ENCODE data around the gene HMX3.
A peak's percentile ranks its signal among the peaks of the same experiment; 100 is the strongest.

HMX3 gene

DNA sequence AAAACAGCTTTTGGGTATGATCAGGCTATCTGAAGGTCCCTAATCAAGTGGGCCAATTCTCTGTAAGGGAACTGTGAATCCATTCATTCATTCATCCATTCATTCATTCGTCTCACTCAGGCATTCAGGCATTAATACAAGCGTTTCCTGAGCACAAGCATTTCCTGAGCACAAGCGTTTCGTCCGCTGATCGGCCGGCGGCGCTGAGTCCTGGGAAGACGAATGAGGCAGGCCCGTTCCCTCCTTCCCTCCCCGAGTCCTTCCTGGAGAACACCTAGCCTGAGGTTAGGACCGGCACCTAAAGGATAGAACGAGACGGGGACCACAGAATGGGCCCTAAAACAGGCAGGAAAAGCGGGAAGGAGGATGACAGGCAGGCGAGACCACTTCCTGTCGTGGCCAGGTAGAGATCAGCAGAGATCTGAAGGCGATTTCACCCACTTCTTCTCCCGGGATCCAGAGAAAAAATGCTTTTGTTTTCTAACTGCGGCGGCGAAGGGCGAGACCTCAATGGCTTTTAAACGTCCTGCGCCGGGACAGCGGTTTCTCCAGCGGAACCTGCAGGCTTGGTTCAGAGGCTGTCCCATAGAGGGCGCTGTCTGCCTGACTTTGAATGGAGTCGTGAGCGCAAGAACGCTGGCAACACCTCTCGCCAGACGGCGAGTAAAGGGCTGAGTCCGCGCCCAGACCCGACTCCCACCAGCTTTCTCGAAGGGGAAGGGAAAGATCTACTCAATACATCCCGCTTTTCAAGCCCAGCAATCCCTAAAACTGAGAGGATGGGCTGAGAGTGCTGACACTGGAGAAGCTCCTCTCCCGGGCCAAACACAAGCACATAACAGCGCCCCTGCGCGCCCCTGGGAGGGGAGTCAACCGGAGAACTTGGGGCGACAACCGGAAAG is 2.9 kb upstream of the HMX3 start:
- peak; percentile 80 to 95 (median 88) for DNase-seq
- intact Hi-C loops (cut with DNase I) = loop anchor here (5.0 kb wide), 2 partner anchors 249 to 429 kb away; no protein-coding TSS in a partner anchor

DNA sequence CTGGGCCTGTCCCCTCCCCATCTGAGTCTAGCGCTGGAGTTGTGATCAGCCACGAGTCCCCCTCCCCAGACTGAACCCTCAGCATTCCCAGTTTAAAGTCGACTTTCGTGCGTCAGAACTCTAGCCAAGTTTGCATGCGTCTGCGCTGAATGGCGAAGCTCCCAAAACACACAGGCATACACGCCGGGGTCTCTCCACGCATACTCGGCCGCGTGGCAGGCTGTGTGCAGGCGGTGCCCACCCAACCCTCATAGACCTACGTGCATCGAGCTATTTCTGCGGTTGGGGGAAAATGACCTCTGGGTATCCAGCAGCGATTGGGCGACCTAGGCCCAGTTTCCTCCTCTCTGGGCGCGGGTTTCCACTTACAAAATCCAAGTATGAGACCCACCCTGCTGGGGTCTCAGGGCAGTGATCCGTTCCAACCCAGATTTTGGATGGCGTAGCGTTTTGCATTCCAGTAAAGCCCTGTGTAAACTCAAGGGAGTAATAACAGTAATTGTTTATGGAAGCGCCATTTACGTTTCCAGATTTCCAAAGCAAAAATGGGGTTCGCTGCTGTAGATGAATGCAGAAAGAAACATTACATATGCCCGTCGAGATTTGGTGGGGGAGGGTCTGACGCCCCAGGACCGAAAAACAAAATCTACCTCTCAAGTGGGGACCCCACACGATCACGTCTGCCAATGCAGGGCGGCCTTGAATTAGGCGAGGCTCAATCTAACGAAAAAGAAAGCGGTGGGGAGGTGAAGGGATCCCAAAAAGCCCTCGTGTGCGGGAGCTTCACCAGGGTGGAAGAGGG is 2.0 kb upstream of the HMX3 start:
- intact Hi-C loops (cut with DNase I) = loop anchor here (5.0 kb wide), 2 partner anchors 249 to 429 kb away; no protein-coding TSS in a partner anchor
- DNase-seq = no peak

DNA sequence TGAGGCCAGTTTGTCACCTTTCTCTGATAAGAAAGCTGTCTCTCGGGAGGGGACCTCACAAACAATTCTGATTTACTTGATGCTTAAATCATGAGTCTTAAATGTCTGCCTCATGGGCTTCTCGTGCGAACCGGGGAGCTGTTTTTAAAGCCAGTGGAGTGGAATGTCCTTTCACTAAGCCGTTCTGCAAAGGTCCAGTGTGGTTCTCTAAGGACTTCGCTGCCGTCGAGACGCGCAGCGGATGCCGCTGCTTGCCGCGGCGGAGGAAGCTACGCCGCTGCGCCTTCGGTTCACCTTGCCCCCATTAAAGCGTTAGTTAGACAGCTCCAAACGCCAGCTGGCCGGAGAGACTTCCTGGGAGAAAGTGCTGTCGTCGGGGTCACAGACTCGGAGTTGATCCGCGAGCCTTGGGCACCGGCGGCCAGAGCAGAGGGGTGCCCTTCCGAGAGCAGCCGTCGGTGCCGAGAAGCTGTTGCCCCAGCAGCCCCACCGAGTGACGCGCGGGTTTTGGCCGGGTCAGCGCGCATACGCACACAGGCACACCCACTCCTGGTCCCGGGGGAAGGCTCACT is 1.3 kb upstream of the HMX3 start:
- DNase-seq = peak in 1 of 42 donors; percentile 5
- intact Hi-C loops (cut with DNase I) = loop anchor here (5.0 kb wide), 2 partner anchors 248 to 428 kb away; no protein-coding TSS in a partner anchor

DNA sequence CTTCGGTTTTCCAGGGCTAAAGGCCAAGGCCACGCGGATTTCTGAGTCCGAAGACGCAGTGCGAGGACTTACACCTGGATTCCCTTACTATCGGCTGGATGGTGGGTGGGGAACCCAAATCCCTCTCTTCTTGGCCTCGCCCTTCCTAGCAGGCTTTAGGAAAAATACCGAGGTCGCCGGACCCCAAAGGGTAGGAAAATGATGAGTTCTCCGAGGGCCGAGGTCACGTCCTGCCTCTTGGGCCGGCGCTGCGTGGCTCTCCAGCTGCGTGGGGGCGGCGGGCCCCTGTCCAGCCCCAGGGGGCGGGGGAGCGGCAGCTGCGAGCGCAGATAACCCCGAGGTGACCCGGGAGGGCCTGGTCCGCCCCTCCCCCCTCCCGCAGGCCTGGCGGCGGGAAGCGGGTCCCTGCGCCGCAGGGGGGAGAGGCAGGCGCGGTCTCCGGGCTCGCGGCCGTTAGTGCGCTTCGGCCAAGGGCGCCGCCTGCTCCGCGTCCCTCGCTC is 805 bp upstream of the HMX3 start:
- no peak for DNase-seq
- intact Hi-C loops (cut with DNase I) = loop anchor here (5.0 kb wide), 2 partner anchors 247 to 427 kb away; no protein-coding TSS in a partner anchor

DNA sequence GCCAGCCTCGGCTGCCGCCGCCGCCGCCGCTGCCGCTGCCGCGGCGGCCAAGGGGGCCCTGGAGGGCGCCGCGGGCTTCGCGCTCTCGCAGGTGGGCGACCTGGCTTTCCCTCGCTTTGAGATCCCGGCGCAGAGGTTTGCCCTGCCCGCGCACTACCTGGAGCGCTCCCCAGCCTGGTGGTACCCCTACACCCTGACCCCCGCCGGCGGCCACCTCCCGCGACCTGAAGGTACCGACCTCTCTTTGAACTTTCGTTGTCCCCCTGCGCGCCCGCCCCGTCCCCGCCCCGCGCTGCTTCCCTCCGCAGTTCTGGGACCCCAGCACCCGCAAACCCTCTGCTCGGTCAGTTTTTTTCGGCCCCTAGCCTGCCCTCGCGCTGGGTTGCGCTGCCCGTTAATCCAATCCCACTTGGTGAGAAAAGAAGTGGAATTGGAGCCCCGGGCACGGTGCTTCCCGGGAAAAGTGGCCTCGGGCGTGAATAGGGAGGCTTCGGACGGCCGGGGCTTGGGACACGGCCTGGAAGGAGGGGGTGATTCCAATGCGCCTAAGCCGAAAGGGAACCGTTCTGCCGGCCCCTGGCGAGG is 543 bp downstream of the HMX3 start:
- DNase-seq = no peak
- intact Hi-C loops (cut with DNase I) = no loop called here

DNA sequence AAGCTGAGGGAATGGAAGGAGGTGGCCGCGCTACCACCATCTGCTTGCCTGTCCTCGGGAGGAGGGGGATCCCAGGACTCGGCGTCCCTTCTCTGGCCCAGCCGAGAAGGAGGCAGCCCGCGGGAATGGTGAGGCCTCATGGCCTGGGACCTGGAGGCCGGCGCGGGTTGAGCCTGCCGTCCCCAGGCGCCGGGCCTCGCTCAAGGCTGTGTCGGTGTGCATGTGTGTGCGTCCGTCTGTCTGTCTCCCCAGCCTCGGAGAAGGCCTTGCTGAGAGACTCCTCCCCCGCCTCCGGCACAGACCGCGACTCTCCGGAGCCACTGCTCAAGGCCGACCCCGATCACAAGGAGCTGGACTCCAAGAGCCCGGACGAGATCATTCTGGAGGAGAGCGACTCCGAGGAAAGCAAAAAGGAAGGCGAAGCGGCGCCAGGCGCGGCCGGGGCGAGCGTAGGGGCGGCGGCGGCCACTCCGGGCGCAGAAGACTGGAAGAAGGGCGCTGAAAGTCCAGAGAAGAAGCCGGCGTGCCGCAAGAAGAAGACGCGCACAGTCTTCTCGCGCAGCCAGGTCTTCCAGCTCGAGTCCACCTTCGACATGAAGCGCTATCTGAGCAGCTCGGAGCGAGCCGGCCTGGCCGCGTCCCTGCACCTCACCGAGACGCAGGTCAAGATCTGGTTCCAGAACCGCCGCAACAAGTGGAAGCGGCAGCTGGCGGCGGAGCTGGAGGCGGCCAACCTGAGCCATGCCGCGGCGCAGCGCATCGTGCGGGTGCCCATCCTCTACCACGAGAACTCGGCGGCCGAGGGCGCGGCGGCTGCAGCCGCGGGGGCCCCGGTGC is 1.3 kb downstream of the HMX3 start:
- no peak for DNase-seq
- intact Hi-C loops (cut with DNase I) = no loop called here

DNA sequence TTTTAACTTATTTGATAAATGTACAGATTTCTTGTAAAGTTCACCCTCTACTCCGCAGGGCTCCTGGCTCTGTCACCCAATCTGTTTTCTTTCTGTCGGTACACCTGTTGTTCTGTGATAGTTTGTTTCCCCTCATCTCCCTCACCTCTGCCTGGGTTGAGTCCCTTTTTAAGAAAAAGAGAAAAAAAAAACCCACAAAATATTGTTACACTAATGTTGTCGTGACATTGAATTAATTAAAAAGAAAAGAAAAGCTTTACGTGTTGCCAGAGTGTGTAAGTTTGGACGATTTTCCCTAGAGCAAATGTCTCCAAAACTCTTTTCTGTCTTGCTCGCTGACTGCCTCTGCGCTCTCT is 3.4 kb downstream of the HMX3 start:
- DNase-seq = no peak
- intact Hi-C loops (cut with DNase I) = no loop called here

DNA sequence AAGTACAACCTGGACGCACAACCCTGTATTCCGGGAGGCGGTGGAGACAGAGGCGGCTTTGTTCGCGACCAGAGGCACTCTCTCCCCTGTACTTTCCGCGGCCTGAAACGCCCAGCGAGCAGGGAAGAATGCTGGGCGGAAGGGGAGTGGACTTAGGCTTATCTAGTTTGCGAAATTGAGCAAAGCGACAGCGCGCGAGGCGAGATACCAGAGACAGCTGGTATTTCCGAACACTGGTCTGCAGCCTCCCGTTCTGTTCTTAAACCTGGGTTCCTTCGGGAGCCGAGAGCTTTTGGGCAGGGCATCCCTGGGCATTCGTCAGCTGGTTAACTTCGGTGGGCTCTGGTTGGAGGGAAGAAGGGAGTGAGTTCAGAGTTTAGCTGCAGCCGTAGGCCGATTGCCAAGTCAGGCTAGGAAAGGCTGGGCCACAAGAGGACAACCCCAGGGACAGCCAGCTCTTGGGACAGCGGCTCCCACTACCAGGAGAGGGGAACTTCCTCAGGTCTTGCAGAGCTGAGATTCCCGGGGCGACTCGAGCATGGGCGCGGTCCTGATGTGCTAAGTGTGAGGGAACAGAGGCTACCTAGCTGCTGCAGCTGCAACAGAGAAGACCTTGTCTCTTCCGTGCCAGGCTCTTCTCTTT is 3.9 kb downstream of the HMX3 start:
- intact Hi-C loops (cut with DNase I) = no loop called here
- no peak for DNase-seq

DNA sequence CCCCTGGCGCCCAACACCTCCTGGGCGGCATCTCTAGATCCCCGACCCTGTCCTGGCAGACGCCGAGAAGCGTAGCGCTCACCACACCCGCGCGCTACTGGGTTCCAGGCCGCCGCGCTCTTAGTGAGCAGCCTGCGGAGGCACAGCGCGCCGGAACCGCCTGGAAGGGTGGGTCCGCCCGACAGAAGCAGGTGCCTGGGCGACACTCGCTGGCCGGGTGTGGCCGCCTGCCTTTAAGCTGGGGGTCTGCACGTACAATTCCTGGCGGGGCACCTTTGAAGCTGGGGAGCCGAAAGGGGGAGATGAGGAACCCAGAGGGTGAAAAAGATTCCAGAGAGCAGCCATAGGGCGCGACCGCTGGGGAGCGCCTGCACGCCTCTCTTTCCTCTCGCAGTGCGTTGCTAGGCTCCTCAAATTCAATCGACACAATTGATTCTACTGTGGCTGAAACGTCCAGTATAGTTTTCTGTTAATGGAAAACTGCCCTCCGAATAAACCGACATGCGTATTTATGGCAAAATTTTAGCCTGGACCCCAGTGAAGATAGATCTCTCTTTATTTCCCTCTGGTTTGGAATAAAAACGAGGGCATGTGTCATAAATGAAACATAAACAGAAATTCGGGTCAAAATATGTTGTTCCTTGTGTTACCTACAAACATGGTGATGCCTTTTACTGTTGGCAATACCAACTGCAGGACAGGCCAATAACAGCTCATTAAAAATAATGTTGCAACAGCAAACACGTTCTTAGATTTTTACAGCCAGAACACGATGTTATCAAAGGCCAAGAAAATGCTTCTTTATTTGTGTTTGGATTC is 4.6 kb downstream of the HMX3 start:
- intact Hi-C loops (cut with DNase I) = no loop called here
- no peak for DNase-seq

DNA sequence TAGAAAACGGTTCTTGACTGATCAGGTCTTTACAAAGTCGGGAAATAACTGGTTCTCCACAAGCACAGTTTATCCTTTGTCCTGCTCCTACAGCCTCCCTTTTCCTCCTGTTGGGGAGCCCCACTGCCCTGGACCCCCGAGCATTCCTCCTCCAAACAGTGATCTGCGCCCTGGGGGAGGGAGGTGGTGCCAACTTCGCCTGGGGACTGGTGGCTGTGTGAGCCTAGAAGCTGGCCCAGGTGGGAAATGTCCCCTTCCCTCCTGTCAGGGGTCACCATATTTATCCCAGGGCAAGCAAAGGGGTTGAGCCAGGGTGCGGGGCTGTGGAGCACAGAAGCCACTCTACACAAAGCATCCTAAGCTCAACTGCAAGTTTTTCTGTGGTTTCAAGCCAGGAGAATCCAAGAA is 5.2 kb downstream of the HMX3 start:
- intact Hi-C loops (cut with DNase I) = no loop called here

DNA sequence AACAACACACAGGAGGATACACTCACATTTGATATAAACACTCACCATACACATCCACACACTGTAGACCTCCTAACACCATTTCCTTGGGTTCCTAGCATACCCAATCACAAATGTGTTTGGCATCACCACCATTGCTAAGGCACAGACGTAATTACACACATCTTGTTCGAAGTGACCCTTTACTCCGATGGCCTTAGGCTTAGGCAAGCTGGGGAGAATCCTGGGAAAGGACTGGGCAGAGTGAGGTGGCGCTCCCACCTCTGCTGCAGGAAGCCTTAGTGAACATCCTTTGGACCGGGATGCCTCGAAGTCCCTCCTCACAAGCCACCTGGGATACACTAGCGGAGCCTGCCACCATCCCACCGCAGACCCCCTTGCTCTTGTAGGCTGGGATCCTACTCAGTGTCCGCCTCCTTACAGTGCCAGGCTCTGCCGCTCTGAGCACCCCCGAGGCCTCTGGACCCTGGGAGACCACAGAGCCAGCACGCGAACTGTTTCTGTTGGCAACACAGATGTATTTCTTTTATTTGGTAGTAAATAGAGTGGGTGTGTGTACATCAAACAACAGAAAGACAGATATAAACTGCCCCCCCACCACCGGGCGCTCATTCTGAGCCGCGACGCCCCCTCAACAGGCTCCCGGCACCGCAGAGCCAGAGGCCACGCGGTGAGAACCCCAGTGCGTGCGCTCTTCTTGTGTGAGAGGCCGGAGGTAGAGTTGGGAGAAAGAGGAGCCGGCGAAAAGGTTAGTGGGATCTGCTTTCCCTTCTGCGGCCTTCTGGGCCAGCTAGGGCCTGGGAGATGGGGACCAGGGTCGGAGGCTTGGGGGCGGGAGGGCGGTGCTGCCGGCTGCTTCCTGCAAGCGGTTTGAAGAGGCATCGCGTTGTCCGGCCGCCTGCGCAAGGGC is 6.3 kb downstream of the HMX3 start:
- no peak for DNase-seq
- intact Hi-C loops (cut with DNase I) = no loop called here

More for the DNA sequence above, 5.2 kb downstream of the HMX3 start:
- no peak for DNase-seq

DNA sequence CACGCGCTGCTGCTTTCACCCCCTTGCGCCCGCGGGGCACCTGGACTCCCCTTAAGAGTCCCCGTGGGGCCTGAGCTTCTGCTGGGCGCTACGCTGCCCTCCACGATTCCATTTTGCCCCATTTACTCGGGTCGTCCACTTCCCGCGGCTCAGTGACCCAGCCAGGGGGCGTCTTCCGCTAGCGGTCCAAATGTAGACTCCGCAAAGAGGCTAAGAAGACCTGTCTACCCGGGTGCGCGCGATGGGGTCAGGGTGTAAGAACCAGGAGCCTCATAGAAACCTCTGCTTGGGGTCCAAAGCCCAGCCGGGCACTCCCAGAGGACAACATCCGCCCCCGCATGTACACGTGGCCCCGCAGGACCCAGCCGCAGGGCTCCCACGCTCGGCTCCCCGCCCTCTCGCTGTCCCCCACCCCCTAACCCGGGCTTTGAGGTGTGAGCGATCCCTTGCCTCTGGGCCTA is 7.0 kb downstream of the HMX3 start:
- no peak for DNase-seq
- intact Hi-C loops (cut with DNase I) = no loop called here

DNA sequence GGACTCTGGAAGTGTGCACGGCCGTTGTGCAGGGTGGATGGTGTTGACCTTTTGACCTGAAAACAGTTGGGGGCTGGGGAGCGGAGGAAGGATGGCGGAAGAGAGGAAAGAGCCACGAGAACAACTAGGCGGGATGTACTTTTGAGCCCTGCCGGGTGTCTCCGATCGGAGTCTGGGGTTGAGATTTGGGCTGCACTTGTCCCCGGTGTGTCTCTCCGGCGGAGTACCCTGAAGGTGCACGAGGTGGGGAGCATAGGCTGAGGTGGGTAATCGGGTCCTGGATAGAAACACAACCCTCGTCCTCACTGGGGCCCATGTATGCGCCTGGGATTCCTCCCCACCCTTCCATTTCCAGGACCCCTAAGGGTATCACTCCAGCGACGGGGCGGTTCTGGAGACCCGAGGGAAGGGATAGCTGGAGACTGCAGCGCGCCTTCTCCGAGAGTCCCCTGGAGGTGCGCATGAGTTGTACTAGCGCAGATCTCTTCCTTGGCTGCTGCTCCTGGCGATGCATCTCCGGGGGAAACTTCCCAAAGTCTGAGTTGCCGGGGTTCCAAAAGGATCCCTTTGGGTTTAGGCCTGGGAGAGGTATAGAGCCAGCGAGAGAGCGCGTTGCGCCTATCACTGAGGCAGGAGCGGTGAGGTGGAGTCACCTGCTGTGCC is 7.5 kb downstream of the HMX3 start:
- no peak for DNase-seq
- intact Hi-C loops (cut with DNase I) = no loop called here

DNA sequence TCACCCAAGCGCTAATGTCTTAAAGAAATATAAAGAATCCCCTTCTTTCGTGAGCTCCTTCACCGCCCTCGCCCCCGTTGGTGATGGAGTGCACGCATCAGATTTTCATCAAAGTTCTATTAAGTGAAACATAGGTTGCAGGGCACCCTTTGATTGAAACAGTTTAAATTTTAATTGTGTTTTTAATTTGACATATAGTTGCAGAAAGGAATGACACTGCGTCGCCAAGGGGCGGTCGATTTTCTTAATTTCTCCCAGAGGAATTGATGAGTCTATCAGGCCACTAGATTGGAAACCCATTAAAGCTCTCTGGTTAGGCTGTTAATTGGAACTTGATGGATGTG is 8.0 kb downstream of the HMX3 start:
- intact Hi-C loops (cut with DNase I) = no loop called here
- DNase-seq = no peak

Measured in head of caudate nucleus (tissue), 42 donors.